Tibial nerve (tissue), 4 donors: ENCODE data around the gene DUOX2.
"Not testable (repeated sequence)": the region's sequence is repeated elsewhere in the genome, so short reads cannot be mapped to it uniquely, and the experiment has no call there.

Experiments
- EP300 ChIP-seq, 2 donors: sonication (generic); formaldehyde crosslinking; IDR thresholded peaks; one replicate each; pipeline ENCODE4 v1.6.1; 2017; ENCODE audit warnings: antibody characterized with exemption in 2 of 2, mild to moderate bottlenecking in 1 of 2
- TF ChIP-seq, protein P1 (sequence below), 5 experiments: fragments of 200-600 bp in 3 of 5; fragments of 450-650 bp in 2 of 5; sonication (generic) in 3 of 5; IDR thresholded peaks; one replicate each; pipeline ENCODE4 v1.5.1; 2016 to 2019; ENCODE audit warnings: antibody characterized with exemption in 5 of 5, mild to moderate bottlenecking in 3 of 5, moderate library complexity in 2 of 5

DNA sequence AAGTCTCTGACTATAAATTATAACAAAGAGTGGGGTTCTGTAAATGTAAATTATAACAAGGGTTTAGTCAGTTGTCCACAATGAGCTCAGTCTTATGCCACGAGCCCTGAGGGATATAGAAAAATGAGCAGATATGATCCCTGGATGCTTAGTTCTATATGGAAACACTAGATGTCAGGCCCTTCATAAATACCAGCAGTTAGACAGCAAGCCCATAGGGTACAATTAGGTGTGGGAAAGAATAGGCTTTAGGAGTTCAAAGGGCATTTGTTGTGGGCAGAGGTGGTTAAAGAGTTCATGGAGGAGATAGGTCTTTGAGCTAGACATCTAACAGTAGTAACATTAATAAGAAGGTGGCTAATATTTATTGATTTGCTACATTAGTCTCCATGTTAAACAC lies 69.7 kb downstream of the DUOX2 start:
- TF ChIP-seq, protein P1, sequence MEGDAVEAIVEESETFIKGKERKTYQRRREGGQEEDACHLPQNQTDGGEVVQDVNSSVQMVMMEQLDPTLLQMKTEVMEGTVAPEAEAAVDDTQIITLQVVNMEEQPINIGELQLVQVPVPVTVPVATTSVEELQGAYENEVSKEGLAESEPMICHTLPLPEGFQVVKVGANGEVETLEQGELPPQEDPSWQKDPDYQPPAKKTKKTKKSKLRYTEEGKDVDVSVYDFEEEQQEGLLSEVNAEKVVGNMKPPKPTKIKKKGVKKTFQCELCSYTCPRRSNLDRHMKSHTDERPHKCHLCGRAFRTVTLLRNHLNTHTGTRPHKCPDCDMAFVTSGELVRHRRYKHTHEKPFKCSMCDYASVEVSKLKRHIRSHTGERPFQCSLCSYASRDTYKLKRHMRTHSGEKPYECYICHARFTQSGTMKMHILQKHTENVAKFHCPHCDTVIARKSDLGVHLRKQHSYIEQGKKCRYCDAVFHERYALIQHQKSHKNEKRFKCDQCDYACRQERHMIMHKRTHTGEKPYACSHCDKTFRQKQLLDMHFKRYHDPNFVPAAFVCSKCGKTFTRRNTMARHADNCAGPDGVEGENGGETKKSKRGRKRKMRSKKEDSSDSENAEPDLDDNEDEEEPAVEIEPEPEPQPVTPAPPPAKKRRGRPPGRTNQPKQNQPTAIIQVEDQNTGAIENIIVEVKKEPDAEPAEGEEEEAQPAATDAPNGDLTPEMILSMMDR (IDR thresholded peaks at IDR 0.05) = not testable (repeated sequence)
- TF ChIP-seq EP300 (IDR thresholded peaks at IDR 0.05) = not testable (repeated sequence)
